ENCODE measurements around the gene CSRP1.

GRCh38 chr1:201516511-201517127 lies 9.7 kb upstream of the CSRP1 start:
- no peak for TF ChIP-seq POLR2A (IDR thresholded peaks at IDR 0.05)
- no peak for TF ChIP-seq CTCF (IDR thresholded peaks at IDR 0.05)

Measured in right lobe of liver (tissue), 4 donors.